Measurements from ENCODE around the gene CES3. TPM values are rescaled to one million over a fixed set of nuclear protein-coding genes. Genes with fewer than 3 reads are reported as not detected.
"Not testable (repeated sequence)": the region's sequence is repeated elsewhere in the genome, so short reads cannot be mapped to it uniquely, and the experiment has no call there.

Gene CES3
- total RNA-seq, 2 experiments from 2014 or later = 2.1 to 2.9 TPM

GRCh38 chr16:66943426-66944053 lies 17.5 kb upstream of the CES3 start:
- Mint-ChIP-seq H3K4me3 (no peak overlapping the region), H3K4me1 (ENCODE audit: low read depth) (peaks cover 15% of the 10 kb centered on the region), H3K9me3 (no peaks in the 10 kb centered on the region), H3K27ac (no peak overlapping the region), H3K27me3 (peaks cover 6% of the 10 kb centered on the region), H3K36me3 (ENCODE audit: low read depth) (peaks cover 16% of the 10 kb centered on the region)
- TF ChIP-seq CTCF (IDR thresholded peaks at IDR 0.05) = no peak
- ChIA-PET POLR2A (interaction anchor here (0.7 to 1.5 kb wide), 3 partner anchors 10 to 208 kb away, joined by 3 to 4 read pairs (median 4); partner anchors contain the start of gene B3GNT9), CTCF (interaction anchor here (1.0 to 2.2 kb wide), 9 partner anchors 11 to 212 kb away, joined by 3 to 8 read pairs (median 3); partner anchors contain the start of genes CES3 and PDP2)
- ATAC-seq = no peak
- no peak for DNase-seq
- intact Hi-C loops (cut with micrococcal nuclease) = no loop called here

GRCh38 chr16:66944054-66944441 lies 17.0 kb upstream of the CES3 start:
- Mint-ChIP-seq H3K4me1 (ENCODE audit: low read depth) (peaks cover 18% of the 10 kb centered on the region), H3K4me3 (no peak overlapping the region), H3K36me3 (ENCODE audit: low read depth) (peaks cover 16% of the 10 kb centered on the region), H3K27me3 (peaks cover 11% of the 10 kb centered on the region), H3K27ac (no peak overlapping the region), H3K9me3 (no peaks in the 10 kb centered on the region)
- POLR2A ChIA-PET = interaction anchor here (0.7 to 1.0 kb wide), 3 partner anchors 11 to 220 kb away, joined by 3 to 4 read pairs (median 3); no protein-coding TSS in a partner anchor
- ATAC-seq (no peak), DNase-seq (no peak)
- intact Hi-C loops (cut with micrococcal nuclease) = no loop called here
- no peak for TF ChIP-seq CTCF (IDR thresholded peaks at IDR 0.05)
- CTCF ChIA-PET = interaction anchor here (1.0 to 2.2 kb wide), 8 partner anchors 10 to 211 kb away, joined by 3 to 8 read pairs (median 4); partner anchors contain the start of genes CES3 and PDP2

GRCh38 chr16:66944971-66945370 lies 16.1 kb upstream of the CES3 start:
- ChIA-PET CTCF (interaction anchor here (1.1 to 1.5 kb wide), 2 partner anchors 17 to 49 kb away, joined by 3 read pairs; partner anchors contain the start of gene CES3), POLR2A (interaction anchor here (1.0 kb wide), 1 partner anchor 219 kb away, joined by 3 read pairs; no protein-coding TSS in a partner anchor)
- DNase-seq; ATAC-seq; H3K4me3 Mint-ChIP-seq; H3K36me3 Mint-ChIP-seq (ENCODE audit: low read depth); H3K27ac Mint-ChIP-seq; intact Hi-C loops (cut with micrococcal nuclease); H3K9me3 Mint-ChIP-seq: not testable (repeated sequence)
- Mint-ChIP-seq H3K27me3 (peaks cover 20% of the 10 kb centered on the region), H3K4me1 (ENCODE audit: low read depth) (peaks cover 18% of the 10 kb centered on the region)

- intact Hi-C loops (cut with micrococcal nuclease) = no loop called here
- TF ChIP-seq CTCF (IDR thresholded peaks at IDR 0.05) = no peak
- no peak overlapping the region for H3K4me3 Mint-ChIP-seq
- peaks cover 24% of the 10 kb centered on the region for H3K27me3 Mint-ChIP-seq
- H3K36me3 Mint-ChIP-seq (ENCODE audit: low read depth) = peaks cover 10% of the 10 kb centered on the region
- ChIA-PET CTCF (interaction anchor here (0.6 to 1.5 kb wide), 3 partner anchors 50 to 209 kb away, joined by 3 to 4 read pairs (median 3); no protein-coding TSS in a partner anchor), POLR2A (no interaction called here)
- no peak overlapping the region for H3K27ac Mint-ChIP-seq
- DNase-seq = no peak
- no peak for ATAC-seq
- H3K4me1 Mint-ChIP-seq (ENCODE audit: low read depth) = peaks cover 22% of the 10 kb centered on the region
- no peaks in the 10 kb centered on the region for H3K9me3 Mint-ChIP-seq
Observed at GRCh38 chr16:66945939-66946338, 15.1 kb upstream of the CES3 start.

- no peak for TF ChIP-seq CTCF (IDR thresholded peaks at IDR 0.05)
- DNase-seq (no peak), ATAC-seq (no peak)
- intact Hi-C loops (cut with micrococcal nuclease) = no loop called here
- Mint-ChIP-seq H3K27me3 (peaks cover 29% of the 10 kb centered on the region), H3K4me3 (no peak overlapping the region), H3K4me1 (ENCODE audit: low read depth) (peaks cover 22% of the 10 kb centered on the region), H3K36me3 (ENCODE audit: low read depth) (peaks cover 10% of the 10 kb centered on the region), H3K9me3 (no peaks in the 10 kb centered on the region), H3K27ac (no peak overlapping the region)
- ChIA-PET POLR2A (interaction anchor here (0.6 kb wide), 1 partner anchor 251 kb away, joined by 3 read pairs; no protein-coding TSS in a partner anchor), CTCF (interaction anchor here (0.6 to 1.4 kb wide), 2 partner anchors 71 to 209 kb away, joined by 3 to 4 read pairs; no protein-coding TSS in a partner anchor)
Observed at GRCh38 chr16:66946541-66946940, 14.5 kb upstream of the CES3 start.

Data from activated CD8-positive, alpha-beta T cell treated with anti-CD3 and anti-CD28 coated beads for 36 hours (primary cell).